ENCODE measurements around the gene CTXN1. TPM values are rescaled to one million over a fixed set of nuclear protein-coding genes. Genes with fewer than 3 reads are reported as not detected.

The CTXN1 gene
- total RNA-seq, 1 experiment from 2014 or later: 54.5 TPM

GRCh38 chr19:7916955-7917266, 9.0 kb downstream of the CTXN1 start:
- no peaks in the 10 kb centered on the region for H3K9me2 ChIP-seq (ENCODE audit: insufficient read depth)
- no TSS peak for BruUV-seq (replicated peaks)
- no peaks in the 10 kb centered on the region for H3K9me3 ChIP-seq (ENCODE audit: insufficient read depth, low read depth)
- ChIA-PET POLR2A (ENCODE audit: unreplicated experiment) (no interaction called here), CTCF (interaction anchor here (0.6 kb wide), 1 partner anchor 333 kb away, joined by 3 read pairs; no protein-coding TSS in a partner anchor)
- peaks cover 15% of the 10 kb centered on the region; the same call in 1 of the 2 replicates for H4K20me1 ChIP-seq (ENCODE audit: insufficient read depth)
- H3K79me2 ChIP-seq (ENCODE audit: low read depth): no peaks in the 10 kb centered on the region
- TF ChIP-seq EZH2 (IDR thresholded peaks at IDR 0.05; ENCODE audit: low read depth): 0 out of 2 replicates have a peak, but pooled peaks have one; percentile 20
- TF ChIP-seq, protein P1, sequence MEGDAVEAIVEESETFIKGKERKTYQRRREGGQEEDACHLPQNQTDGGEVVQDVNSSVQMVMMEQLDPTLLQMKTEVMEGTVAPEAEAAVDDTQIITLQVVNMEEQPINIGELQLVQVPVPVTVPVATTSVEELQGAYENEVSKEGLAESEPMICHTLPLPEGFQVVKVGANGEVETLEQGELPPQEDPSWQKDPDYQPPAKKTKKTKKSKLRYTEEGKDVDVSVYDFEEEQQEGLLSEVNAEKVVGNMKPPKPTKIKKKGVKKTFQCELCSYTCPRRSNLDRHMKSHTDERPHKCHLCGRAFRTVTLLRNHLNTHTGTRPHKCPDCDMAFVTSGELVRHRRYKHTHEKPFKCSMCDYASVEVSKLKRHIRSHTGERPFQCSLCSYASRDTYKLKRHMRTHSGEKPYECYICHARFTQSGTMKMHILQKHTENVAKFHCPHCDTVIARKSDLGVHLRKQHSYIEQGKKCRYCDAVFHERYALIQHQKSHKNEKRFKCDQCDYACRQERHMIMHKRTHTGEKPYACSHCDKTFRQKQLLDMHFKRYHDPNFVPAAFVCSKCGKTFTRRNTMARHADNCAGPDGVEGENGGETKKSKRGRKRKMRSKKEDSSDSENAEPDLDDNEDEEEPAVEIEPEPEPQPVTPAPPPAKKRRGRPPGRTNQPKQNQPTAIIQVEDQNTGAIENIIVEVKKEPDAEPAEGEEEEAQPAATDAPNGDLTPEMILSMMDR (conservative IDR thresholded peaks at IDR 0.05): no peak
- H3F3A ChIP-seq (ENCODE audit: insufficient read depth, low read depth): peaks cover 41% of the 10 kb centered on the region
- peaks cover 23% of the 10 kb centered on the region for H3K4me1 ChIP-seq (replicated peaks; ENCODE audit: insufficient read depth)
- intact Hi-C loops (cut with micrococcal nuclease; ENCODE audit: unreplicated experiment): no loop called here
- no peaks in the 10 kb centered on the region for H3K36me3 ChIP-seq (ENCODE audit: low read depth)
- peak overlapping the region; percentile 88 for H3K4me2 ChIP-seq
- H3K4me3 ChIP-seq: peak overlapping the region; percentile 63
- peak overlapping the region; percentile 75 for H2AFZ ChIP-seq
- H3K27me3 ChIP-seq (ENCODE audit: insufficient read depth, low read depth): peaks cover 19% of the 10 kb centered on the region
- no peak for DNase-seq
- no peak overlapping the region for H3K27ac ChIP-seq

- Histone ChIP-seq H3K4me1 (replicated peaks; ENCODE audit: insufficient read depth) (peaks cover 18% of the 10 kb centered on the region), H3K36me3 (ENCODE audit: low read depth) (0 out of 2 replicates have a peak, but pooled peaks cover 3% of the 10 kb centered on the region), H3K4me2 (peak overlapping the region; percentile 88), H3K79me2 (ENCODE audit: low read depth) (no peaks in the 10 kb centered on the region), H3K27me3 (ENCODE audit: insufficient read depth, low read depth) (peaks cover 19% of the 10 kb centered on the region), H3K27ac (no peak overlapping the region), H3K9me3 (ENCODE audit: insufficient read depth, low read depth) (no peaks in the 10 kb centered on the region), H3K9me2 (ENCODE audit: insufficient read depth) (no peaks in the 10 kb centered on the region), H3F3A (ENCODE audit: insufficient read depth, low read depth) (peaks cover 35% of the 10 kb centered on the region; the same call in 1 of the 2 replicates), H3K4me3 (peak overlapping the region; percentile 63), H4K20me1 (ENCODE audit: insufficient read depth) (peaks cover 15% of the 10 kb centered on the region; the same call in 1 of the 2 replicates), H2AFZ (peak overlapping the region; percentile 75; the same call in 1 of the 2 replicates)
- CTCF ChIA-PET: no interaction called here
- TF ChIP-seq, protein P1 (conservative IDR thresholded peaks at IDR 0.05): no peak
- intact Hi-C loops (cut with micrococcal nuclease; ENCODE audit: unreplicated experiment): no loop called here
- BruUV-seq (replicated peaks): no TSS peak
- DNase-seq: no peak
- POLR2A ChIA-PET (ENCODE audit: unreplicated experiment): no interaction called here
These were observed 9.6 kb downstream of the CTXN1 start for GRCh38 chr19:7916103-7916954.

GRCh38 chr19:7915250-7916102, 10.5 kb downstream of the CTXN1 start:
- Histone ChIP-seq H2AFZ (no peak overlapping the region), H3K79me2 (ENCODE audit: low read depth) (no peaks in the 10 kb centered on the region), H3K9me3 (ENCODE audit: insufficient read depth, low read depth) (no peaks in the 10 kb centered on the region), H3K4me1 (replicated peaks; ENCODE audit: insufficient read depth) (peaks cover 13% of the 10 kb centered on the region), H3K9me2 (ENCODE audit: insufficient read depth) (no peaks in the 10 kb centered on the region), H3K4me3 (no peak overlapping the region; the same call in 1 of the 2 replicates), H4K20me1 (ENCODE audit: insufficient read depth) (peaks cover 15% of the 10 kb centered on the region; the same call in 1 of the 2 replicates), H3K4me2 (peak overlapping the region; percentile 88), H3K27ac (no peak overlapping the region), H3K27me3 (ENCODE audit: insufficient read depth, low read depth) (peaks cover 19% of the 10 kb centered on the region), H3K36me3 (ENCODE audit: low read depth) (0 out of 2 replicates have a peak, but pooled peaks cover 4% of the 10 kb centered on the region), H3F3A (ENCODE audit: insufficient read depth, low read depth) (peaks cover 30% of the 10 kb centered on the region; the same call in 1 of the 2 replicates)
- no TSS peak for BruUV-seq (replicated peaks)
- TF ChIP-seq EZH2 (IDR thresholded peaks at IDR 0.05; ENCODE audit: low read depth): no peak
- TF ChIP-seq, protein P1 (conservative IDR thresholded peaks at IDR 0.05): no peak
- intact Hi-C loops (cut with micrococcal nuclease; ENCODE audit: unreplicated experiment): no loop called here
- ChIA-PET CTCF (no interaction called here), POLR2A (ENCODE audit: unreplicated experiment) (no interaction called here)
- no peak for DNase-seq
